DMS79 (cell line): ENCODE measurements around the gene SCAMP3.
"Not testable (repeated sequence)": the region's sequence is repeated elsewhere in the genome, so short reads cannot be mapped to it uniquely, and the experiment has no call there.

Experiments
- DNase-seq: peaks from one replicate; lab custom pipeline; 2025; lab: John Stamatoyannopoulos, UW

Gene SCAMP3

DNA sequence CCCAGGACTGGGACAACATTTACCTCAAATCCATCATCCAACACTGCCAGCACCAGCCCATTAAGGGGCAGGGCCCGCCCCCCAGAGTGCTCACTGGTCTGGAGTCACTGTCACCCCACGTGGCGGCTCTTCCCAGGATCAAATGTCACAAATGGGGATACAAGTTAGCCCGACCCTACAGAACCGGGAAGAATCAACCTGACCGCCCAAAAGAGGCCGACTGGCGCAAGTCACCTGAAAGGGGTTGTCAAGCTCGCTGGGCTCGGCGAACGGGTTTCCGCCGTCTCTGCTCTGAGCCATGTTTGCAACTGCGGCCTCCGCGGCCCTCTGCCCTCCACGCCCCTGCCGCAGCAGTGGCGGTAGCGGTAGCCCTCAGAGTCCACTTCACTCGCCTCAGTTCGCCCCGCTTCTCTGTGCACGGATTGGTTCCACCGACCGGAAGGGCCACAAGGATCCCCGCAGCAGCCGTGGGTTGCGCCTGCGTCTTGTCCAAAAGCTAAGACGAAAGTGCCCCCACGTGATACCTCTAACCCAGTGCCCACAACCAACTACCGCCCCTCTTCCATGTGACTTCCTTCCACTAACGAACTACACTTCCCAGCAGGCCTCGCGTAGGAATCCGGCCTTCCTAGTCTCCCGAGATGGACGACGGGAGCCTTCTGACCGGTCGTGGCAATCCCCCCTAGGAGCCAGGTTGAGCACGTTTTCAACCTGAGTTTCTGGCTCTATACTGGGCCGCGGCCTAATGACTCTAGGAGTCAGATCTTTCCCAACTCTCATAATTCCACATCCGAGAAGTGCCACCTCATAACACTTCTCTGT, at the start of gene SCAMP3:
Gene SCAMP3, minus strand, starts transcription at position 509 of the 822 bp plus-strand sequence. Its CDS starts 209 bp downstream, at position 300.
- DNase-seq, result peak; percentile 98

DNA sequence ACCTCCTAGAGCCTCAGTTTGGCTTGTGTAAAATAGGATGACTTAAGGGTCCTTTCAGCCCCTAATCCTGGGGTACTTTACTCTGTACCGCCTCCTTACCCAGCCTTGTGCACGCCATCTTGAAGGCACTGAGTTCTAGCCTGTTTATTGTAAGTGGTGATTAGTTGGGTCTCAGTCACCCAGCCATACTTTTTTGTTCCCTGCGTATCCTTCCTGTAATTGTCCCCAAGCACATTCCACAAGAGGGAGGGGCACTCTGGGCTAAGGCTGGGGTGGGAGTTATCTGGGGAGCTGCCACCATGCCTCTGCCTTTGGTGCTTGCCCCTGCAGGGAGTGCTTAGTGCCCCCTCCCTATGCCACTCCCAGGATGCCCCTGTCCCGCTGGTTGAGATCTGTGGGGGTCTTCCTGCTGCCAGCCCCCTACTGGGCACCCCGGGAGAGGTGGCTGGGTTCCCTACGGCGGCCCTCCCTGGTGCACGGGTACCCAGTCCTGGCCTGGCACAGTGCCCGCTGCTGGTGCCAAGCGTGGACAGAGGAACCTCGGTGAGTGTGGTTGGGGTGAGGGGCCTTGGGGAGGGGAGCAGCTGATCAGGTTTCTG, 47.4 kb upstream of the SCAMP3 start:
- peak; percentile 25 for DNase-seq

DNA sequence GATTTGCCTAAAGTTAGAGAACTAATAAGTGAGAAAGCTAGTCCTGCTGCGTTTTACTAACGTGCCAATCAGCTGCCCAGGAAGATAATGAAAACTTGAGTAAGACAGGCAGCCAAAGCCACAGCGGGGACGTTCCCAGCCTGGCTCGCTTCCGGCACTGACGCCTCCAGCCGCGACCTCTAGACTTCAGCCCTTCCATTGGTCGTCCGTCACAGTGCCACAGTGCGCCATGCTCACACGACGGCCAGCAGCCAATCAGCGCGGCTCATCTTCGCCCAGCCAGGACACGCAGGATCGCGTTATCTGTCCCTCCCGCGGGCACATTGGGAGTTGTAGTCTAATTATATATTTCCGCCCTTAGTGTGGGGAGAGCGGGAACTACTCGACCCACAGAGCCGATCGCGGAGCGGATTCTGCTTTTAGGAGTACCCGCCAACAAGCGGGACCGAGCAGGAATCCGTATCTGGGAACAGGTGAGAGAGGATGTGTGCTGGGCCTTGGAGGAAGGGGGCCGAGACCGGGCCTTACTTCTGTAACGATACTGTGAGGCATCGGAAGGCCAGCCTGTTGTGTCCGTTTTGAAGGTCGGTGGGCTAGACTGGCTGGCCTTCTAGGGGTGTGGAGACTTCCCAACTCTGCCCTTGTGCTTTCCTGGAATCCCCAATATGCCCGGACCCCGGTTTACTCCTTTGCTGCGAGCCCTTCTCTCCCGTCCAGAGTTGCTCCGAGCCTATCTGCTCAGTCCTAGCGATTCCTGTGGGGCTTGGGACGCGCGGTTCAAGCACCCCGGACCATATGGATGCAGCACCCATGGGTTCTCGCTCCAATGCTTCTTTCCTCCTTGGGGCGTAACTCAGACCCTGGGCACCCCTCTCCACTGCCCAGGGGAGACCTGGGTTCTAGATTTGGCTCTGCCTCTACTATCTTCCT, 46.6 kb upstream of the SCAMP3 start, which contains the start of gene FDPS:
Gene FDPS, plus strand, starts transcription at position 374 of the 930 bp plus-strand sequence. CDS start 924 bp downstream, outside the sequence.
- DNase-seq, result peak; percentile 98

DNA sequence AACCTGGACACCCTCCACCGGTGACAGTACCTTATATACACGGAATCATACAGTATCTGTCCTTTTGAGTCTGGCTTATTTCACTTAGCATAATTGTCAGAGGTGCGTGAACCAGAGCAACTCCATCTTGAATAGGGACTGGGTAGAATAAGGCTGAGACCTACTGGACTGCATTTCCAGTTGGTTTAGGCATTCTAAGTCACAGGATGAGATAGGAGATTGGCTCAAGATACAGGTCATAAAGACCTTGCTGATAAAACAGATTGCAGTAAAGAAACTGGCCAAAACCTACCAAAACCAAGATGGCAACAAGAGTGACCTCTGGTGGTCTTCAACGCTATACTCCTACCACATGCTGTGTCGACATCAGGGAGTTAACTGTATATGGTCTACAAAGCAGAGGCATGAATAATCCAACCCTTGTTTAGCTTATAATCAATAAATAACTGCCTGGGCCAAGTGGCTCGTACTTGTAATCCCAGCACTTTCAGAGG, 45.1 kb upstream of the SCAMP3 start:
- no peak for DNase-seq

DNA sequence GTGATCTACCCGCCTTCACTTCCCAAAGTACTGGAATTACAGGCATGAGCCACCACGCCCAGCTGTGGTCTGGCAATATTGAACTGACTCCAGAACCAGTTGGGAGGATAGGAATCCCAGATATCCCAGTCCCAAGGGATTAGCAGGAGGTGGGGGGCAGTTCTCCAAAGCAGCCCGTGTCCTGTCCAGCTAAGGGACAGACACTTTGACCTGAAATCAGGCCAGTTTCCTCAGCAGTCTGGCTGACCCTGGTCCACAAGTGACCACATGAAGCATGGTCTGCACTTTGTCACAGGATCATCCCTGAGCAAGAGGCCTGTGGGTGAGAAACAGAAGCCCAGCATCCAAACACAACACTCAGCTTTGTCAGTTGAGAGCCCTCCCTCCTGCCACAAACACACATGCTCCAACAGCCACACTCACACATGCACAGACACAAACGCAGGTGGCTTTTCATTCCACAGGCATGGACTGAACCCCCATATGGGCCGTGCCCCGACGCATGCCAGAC, 43.8 kb upstream of the SCAMP3 start:
- DNase-seq, result no peak

DNA sequence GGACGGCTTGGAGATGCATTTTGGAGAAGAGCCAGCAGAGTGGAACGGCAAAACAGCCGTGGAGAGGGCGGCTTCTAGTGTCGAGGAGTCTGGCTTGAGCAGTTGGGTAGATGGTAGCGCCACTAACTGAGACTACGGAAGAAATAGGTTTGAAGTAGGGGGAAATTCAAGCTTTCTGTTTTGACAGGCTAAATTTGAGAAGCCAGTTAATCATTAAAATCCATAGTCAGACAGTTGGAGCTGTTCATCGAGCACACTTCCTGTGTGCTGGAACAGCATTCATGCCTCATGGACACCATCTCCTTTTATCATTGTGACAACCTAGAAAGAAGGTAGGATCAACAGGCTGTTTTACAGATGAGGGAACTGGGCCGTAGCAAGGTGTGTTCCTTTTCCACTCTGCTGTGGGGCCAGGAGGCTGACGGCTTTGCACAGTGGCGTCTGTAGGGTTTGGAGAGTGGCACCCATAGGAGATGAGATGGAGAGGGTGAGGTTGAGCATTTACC, 42.5 kb upstream of the SCAMP3 start:
- no peak for DNase-seq

DNA sequence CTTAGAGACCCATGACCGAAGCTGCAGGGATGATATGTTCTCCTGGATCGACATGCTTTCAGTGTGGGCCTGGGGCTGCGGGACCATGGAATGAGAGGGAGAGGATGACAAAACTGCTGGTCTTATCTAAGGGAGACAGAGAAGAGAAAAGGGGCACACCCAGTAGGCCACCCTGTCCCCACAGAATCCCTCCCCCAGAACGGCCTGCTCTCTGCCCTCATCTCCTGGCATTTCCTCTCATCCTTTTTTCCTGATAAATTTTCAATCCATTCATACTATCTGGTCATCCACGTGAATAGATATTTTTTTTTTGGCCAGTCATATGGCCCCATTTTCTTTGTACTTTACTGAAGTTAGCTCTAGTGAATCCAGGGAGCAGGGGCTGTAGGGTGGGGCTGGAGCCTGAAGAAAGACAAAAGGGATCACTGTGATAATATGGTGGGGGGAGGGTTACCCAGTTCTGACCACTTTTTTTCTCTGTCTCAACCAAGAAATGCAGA, 39.2 kb upstream of the SCAMP3 start, which contains the start of gene PKLR:
Gene PKLR, minus strand, starts transcription at position 97 of the 500 bp plus-strand sequence. Its CDS starts 43 bp downstream, at position 54.
- DNase-seq, result no peak

DNA sequence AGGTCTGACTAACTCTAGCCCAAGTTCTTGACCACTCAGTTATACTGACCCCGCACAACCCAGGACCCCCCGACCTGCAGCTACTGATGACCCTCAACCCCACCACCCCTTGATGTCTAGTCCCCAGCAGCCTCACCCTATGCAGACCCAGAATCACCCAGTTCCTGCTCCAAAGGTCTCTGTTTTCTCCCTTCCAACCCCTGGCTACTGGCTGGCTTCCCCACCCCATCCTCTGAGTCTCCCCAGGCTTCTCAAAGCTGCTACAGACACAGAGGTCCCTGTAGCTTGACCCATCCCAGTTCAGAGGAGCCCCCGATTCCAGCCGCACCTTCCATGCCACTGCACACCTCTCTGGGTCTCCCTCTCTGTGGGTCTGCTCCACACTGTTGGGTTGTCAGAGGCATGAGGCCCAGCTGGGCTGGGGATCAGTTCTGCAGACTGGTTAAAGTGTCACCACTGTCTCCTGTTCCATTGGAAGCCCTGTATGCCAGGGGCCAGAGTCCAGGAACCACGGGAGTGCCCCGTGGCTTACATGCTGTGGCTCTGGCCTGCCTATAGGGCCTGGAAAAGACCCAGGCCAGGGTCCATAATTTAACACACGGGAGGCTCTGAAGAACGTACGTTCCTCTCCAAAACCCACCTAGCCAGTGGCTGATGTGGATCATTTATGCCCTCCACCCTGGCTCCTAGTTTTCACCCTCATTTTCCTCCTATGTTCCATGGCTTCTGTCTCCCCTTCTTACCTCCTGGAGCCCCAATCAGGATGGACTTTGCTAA, 38.6 kb upstream of the SCAMP3 start:
- no peak for DNase-seq

DNA sequence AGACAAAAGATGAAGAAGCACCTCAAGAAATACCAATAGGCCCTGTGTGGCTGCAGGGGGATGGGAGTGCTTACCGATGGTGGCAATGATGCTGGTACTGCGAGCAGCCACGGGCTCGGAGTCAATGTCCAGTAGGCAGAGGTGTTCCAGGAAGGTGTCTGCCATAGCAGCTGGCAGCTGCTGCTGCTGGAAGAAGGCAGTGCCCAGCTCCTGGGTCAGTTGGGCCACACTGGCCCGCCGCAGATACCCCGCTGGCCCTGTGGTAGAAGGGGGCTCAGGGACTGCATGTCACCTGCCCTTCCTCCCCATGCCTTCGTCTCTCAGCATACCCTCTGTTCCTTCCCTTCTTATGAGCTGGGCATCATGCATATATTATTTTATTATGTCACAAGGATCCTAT, 37.9 kb upstream of the SCAMP3 start:
- no peak for DNase-seq

DNA sequence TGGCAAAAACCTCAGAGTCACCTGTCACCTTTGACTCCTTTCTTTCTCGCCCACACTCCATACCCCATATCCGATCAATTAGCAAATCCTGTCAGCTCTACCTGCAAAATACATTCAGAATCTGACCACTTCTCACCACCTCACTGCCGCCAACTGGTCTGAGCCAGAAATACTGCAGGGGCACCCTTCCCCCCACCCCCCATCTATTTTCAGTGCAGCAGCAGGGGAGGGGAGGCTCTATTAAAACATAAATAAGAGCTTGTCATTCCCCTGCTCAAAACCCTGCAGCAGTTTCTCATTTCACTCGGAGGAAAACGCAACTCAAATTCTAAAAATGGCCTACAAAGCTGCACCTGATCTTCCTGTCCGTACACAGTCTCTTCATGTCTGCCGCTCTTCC, 35.2 kb upstream of the SCAMP3 start:
- no peak for DNase-seq

DNA sequence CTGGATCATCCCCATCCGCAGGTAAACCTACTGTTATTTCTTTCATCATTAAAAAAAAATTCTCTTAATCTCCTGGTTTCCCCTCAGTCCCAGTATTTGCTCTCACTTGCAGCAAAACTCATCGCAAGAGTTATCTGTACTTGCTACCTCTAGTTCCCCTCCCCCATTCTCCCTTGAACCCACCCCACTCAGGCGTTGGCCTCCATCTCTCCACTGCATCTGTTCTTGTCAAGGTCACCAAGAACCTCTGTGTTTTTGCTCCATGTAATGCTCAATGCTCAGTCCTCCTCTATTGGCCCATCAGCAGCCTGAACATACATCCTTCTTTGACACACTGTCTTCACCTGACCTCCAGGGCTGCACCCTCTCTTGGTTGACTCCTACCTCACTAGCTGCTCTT, 34.5 kb upstream of the SCAMP3 start:
- no peak for DNase-seq

DNA sequence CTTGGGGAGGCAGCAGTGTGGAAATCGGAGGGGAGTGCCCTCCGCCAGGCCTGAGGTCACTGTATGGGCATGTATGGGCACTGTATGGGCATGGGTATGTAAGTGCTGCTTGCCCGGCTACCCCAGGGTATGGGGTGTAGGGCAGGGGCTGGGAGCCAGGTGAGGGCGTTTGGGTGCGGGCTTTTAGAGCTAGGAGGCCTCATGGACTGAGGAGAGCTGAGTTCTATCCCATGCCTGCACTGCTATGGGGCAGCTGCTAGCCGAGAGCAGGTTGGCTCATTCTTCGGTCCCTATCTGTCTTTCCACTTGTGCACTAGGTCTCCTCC, 33.7 kb upstream of the SCAMP3 start:
- no peak for DNase-seq

DNA sequence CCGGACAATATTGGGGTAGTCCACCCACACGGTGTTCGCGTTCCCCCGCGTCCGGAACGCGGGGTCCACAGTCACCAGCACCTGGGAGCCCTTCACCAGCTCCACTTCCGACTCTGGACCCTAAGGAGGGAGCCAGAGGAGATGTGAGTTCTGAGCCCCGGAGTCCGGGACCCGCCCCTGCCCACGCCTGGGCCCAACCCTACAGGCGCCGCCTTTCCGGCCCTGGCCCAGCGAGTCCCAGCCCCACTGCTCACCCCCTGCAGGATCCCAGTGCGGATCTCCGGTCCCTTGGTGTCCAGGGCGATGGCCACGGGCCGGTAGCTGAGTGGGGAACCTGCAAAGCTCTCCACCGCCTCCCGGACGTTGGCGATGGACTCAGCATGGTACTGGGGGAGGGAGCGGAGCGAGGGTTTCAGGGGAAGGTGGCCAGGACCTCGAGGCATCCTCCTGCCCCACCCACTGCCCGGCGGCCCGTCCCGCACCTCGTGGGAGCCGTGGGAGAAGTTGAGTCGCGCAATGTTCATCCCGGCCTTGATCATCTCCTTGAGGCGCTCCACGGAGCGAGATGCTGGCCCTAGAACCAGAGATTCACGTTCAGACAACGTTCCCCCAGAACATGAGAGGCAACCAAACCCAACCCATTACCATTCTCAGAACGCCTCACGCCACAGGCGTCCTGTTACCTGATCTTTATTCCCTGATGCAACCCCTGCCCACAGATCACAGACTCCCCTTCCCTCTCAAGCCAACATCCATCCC, 33.2 kb upstream of the SCAMP3 start:
- DNase-seq, result no peak

DNA sequence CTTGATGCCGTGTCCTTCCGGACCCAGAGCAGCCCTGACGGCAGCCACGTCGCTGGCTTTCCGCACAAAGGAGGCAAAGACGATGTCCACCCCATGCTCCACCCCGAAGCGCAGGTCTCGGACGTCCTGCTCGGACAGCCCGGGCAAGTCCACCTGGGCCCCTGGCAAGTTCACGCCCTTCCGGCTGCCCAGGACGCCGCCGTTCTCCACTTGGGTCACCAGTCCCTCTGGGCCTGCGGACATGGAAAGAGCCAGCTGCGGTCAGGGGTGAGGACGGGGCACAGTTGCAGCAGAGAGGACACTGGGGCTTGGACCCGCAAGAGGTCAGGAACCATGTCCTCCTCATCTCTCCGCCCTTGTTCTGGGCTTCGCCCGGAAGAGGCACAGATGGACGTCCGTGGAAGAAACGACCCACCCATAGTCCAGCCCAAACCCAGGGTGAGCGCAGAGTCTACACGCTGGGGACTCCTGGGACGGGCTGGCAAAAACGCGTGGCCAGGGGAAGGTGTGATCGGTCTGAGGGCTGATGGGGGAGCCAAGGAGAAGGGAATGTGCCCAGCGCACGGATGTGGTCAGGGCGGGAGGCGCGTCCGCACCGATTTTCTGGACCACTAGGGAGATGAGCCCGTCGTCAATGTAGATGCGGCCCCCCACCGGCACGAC, 32.5 kb upstream of the SCAMP3 start:
- no peak for DNase-seq

DNA sequence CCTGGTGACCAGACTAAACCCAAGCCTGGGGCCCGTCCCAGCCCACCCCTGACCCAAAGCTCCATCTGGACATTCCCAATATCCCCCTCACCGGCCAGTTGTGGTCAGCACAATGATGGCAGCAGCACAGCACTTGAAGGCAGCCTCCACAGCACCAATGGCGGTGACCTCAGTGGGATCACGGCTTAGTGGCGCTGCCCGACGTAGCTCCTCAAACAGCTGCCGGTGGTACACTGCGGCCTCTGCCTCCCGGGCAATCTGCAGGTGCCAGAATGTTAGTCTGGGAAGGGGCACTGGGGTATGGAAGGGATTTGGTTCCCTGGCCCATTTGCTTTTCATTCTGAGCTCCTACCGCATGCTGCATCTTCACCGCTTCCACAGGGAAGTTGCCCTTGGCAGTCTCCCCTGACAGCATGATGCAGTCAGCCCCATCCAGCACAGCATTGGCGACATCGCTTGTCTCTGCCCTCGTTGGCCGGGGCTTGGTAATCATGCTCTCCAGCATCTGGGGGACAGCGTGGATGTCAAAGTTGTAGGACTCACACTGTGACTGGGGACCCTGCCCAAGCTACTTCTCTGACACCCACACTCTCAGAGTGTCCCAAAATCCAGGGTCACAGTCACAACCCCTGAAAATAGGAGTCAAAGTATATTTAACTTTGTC, 31.1 kb upstream of the SCAMP3 start:
- DNase-seq, result no peak

DNA sequence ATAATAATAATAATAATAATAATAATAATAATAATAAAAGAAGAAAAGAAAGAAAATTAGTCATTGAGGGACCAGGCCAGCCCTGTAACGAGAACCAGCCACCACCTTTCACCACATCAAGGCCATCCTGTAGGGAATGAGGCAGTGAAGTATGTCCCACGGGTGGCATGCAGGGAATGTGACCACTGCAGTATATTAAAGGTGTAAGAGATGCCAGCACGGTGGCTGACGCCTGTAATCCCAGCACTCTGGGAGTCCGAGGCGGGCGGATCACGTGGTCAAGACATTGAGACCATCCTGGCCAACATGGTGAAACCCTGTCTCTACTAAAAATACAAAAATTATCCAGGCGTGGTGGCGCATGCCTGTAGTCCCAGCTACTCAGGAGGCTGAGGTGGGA, 28.8 kb upstream of the SCAMP3 start:
- DNase-seq, result not testable (repeated sequence)

DNA sequence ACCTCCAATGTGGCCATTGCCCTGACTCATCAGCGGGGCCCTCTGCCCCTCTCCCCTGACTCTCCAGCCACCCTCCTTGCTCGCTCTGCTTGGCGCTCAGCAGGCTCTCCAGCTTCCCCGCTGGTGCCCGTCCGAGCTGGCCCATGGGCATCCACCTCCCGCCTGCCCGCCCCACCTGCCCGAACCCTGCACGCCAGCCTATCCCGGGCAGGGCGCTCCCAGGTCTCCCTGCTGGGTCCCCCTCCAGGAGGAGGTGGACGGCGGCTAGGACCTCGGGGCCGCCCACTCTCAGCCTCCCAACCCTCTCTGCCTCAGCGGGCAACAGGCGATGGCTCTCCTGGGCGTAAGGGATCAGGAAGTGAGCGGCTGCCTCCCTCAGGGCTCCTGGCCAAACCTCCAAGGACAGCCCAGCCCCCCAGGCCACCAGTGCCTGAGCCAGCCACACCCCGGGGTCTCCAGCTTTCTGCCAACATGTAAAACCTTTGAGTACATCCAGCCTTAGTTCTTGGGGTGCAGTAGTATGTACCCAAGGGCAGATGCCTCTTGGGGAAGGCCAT, 25.9 kb upstream of the SCAMP3 start:
- no peak for DNase-seq

DNA sequence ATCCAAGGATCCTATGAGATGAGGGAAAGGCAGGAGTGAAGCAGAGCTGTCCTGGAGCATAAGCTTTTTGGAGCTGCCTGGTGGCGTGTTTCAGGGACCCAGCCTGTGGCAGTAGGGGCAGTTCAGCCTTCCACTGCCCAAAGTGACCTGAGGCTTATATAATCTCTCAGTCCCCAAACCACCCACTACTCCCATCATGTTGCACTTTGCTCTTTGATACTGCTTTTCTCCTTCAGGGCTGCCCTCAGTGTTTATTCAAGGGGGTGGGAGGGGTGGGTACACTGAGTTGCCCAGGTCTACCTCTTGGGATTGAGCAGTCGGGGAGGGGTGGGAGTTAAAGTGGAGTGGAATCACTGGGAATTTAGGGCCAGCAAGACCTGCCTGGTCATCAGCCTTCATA, 24.4 kb upstream of the SCAMP3 start:
- no peak for DNase-seq

DNA sequence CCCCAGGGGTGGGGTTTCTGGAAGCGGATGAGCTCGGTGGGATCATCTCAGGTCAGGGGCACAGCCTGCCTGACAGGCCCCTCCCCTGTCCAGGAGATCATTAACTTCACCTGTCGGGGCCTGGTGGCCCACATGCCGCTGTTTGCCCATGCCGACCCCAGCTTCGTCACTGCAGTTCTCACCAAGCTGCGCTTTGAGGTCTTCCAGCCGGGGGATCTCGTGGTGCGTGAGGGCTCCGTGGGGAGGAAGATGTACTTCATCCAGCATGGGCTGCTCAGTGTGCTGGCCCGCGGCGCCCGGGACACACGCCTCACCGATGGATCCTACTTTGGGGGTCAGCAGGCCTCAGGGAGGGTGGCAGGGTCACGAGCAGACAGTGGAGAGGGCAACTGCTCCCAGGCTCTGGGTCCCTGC, 23.5 kb upstream of the SCAMP3 start:
- no peak for DNase-seq
